GM19035 (cell line): Measurements from ENCODE around the gene FNDC4.
"Not testable (repeated sequence)": the region's sequence is repeated elsewhere in the genome, so short reads cannot be mapped to it uniquely, and the experiment has no call there.

Experiments used
- ATAC-seq: cut with Tn5 transposase; IDR thresholded peaks from one replicate; pipeline ENCODE4 v1.9.1; 2021; ENCODE audit not compliant: unreplicated experiment

Gene FNDC4, protein sequence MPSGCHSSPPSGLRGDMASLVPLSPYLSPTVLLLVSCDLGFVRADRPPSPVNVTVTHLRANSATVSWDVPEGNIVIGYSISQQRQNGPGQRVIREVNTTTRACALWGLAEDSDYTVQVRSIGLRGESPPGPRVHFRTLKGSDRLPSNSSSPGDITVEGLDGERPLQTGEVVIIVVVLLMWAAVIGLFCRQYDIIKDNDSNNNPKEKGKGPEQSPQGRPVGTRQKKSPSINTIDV

GRCh38 chr2:27494944-27495554 is at the start of gene FNDC4:
TSS of gene FNDC4 (minus strand) at chr2:27495200. CDS start at chr2:27494679, 521 bp downstream.
- ATAC-seq, result no peak

- ATAC-seq, result no peak
Measured at GRCh38 chr2:27544143-27544821, 49.3 kb upstream of the FNDC4 start.

GRCh38 chr2:27539649-27540048 is 44.6 kb upstream of the FNDC4 start:
- ATAC-seq, result not testable (repeated sequence)

DNA sequence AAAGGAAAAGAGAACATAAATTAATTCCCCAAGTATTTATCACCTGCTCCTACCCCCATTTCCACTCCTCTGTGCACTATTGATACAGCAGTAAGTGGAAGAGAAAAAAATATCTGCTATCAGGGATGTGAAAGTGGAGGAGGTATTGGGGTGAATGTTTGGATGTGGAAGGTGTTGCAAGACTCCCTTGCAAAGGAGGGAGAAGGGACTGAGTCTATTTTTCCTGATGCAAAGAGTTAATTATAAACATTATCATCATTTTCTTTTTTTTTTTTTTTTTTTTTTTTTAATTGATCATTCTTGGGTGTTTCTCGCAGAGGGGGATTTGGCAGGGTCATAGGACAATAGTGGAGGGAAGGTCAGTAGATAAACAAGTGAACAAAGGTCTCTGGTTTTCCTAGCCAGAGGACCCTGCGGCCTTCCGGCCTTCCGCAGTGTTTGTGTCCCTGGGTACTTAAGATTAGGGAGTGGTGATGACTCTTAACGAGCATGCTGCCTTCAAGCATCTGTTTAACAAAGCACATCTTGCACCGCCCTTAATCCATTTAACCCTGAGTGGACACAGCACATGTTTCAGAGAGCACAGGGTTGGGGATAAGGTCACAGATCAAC is 43.9 kb upstream of the FNDC4 start:
- not testable (repeated sequence) for ATAC-seq

DNA sequence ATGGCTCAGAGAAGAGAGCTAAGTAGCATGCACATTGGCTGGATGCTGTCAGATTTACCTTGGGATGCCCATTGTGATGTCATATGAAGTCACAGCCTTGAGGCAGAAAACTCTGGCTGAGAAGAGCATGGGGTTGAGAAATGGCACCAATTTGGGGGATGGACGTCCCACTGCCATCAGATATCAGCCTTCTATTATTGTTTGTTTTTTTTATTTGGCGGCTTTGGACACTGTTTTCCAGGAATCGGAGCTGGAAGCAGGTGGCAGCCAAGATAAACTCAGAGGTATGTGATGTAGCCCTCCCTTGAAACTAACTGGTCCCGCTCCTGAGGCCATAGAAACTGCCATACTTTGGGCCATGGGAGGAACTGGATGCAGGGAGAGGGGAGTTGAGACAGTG is 42.3 kb upstream of the FNDC4 start:
- no peak for ATAC-seq

- ATAC-seq, result no peak
Measured at GRCh38 chr2:27531983-27532382, 37.0 kb upstream of the FNDC4 start.

DNA sequence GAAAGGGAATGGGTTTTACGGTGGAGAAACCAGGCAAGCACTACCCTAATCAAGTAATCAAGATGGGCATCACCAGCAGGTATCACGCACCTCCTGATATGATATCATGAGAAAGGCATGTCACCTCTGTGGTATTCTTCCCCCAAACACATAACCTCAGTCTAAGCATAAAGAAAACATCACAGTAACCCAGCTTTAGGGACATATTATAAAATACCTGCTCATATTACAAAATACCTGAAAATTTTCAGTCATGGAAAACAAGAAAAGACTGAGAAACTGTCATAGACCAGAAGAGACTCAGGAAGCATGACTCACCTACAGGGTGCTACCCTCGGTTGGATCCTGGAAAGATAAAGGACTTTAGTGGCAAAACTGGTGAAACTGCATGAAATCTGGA is 32.2 kb upstream of the FNDC4 start:
- no peak for ATAC-seq

DNA sequence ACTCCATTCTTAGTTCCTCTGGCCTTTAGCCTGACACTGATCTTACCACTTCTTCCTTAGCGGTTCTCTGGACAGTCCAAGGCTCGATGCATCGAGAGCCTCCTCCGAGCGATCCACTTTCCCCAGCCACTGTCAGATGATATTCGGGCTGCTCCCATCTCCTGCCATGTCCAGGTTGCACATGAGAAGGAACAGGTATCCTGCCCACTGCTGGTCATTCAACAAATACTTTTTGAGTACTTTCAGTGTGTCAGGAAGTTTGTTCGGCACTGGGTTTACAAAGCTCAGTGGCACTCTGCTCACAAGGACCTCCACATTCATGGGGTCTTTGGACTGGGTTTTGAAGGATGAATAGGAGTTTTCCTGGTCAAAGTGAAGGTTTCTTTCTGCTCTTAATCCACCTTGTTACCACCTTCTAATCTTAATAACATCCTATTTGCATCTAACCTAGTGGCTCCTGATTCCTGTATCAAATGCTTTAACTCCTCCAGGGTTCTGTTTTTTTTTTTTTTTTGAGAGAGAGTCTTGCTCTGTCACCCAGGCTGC is 27.5 kb upstream of the FNDC4 start:
- ATAC-seq, result no peak

GRCh38 chr2:27520316-27520715 is 25.3 kb upstream of the FNDC4 start:
- no peak for ATAC-seq

- no peak for ATAC-seq
Measured at GRCh38 chr2:27518782-27519113, 23.7 kb upstream of the FNDC4 start.

- ATAC-seq, result no peak
Measured at GRCh38 chr2:27518113-27518781, 23.2 kb upstream of the FNDC4 start.

DNA sequence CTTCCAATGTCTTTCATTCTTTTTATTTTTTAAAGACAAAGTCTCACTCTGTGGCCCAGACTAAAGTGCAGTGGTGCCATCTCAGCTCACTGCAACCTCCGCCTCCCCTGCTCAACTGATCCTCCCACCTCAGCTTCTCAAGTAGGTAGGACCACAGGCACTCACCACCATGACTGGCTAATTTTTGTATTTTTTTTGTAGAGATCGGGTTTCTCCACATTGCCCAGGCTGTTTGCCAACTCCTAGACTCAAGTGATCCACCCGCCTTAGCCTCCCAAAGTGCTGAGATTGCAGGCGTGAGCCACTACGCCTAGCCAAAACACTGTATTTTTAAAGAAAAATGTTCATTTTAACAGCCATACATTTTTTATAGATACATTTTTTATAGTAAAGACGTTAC is 14.3 kb upstream of the FNDC4 start:
- no peak for ATAC-seq

- no peak for ATAC-seq
Measured at GRCh38 chr2:27507293-27507692, 12.3 kb upstream of the FNDC4 start.

- no peak for ATAC-seq
Measured at GRCh38 chr2:27506587-27506986, 11.6 kb upstream of the FNDC4 start.

GRCh38 chr2:27502142-27502541 is 7.1 kb upstream of the FNDC4 start:
- ATAC-seq, result no peak

- no peak for ATAC-seq
Measured at GRCh38 chr2:27501042-27501441, 6.0 kb upstream of the FNDC4 start.

- no peak for ATAC-seq
Measured at GRCh38 chr2:27498975-27499374, 4.0 kb upstream of the FNDC4 start.

- no peak for ATAC-seq
Measured at GRCh38 chr2:27497288-27497627, 2.3 kb upstream of the FNDC4 start.

DNA sequence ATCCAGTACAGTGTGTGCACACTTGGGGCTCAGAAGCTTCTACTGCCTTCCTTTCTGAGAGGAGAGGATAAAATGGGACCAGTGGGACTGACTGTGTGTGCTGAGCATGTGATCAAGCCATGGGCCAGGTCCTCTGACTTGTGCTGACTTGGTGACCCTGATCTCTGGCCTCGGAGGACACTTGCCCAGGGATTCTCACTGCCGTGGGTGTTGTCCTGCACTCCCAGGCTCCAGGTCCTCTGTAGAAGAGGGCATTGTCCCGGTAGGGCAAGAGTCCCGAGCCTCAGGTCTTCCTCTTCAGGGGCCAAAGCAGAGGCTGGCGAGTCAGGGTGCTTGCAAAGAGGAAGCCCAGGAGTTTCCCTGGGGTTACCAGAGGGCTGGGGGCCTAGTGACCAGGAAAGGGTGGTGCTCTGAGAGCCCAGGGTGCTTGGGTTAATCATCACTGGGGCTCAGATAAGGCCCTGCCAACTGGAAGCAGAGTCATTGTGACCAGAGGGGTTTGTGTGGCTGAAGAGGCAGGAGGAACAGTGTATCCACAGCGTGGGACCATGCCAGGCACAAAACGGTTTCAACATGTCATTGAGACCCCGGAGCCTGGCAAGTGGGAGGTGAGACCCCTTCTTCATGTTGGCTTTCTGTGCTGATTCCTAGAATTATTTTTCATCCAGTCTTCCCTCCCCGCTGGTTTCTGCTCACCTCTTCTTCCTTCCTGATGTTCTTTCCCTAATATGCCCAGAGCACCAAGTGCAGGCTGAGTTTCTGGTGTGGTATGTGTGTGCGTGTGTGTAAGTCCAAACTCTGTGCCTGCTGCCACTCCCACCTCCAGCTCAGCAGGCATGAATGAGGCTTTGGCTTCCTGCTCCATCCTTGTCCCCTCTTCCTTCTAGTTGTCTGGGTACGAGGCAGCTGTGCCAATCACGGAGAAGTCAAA is 1.6 kb upstream of the FNDC4 start, which contains the start of gene GCKR:
GCKR (plus strand) TSS at position 483 of the 931 bp plus-strand sequence; CDS start at position 549, 66 bp downstream.
- ATAC-seq, result no peak

- no peak for ATAC-seq
Measured at GRCh38 chr2:27495840-27496356, 898 bp upstream of the FNDC4 start.
